SW 1271 (cell line): Measurements from ENCODE around the gene KIAA1614.
"Not testable (repeated sequence)": the region's sequence is repeated elsewhere in the genome, so short reads cannot be mapped to it uniquely, and the experiment has no call there.

Source experiments
- DNase-seq, 2 experiments: peaks; one replicate each; lab custom pipeline; 2025; lab: John Stamatoyannopoulos, UW

The KIAA1614 gene

GRCh38 chr1:180945151-180945550 lies 32.5 kb downstream of the KIAA1614 start:
- DNase-seq = no peak

GRCh38 chr1:180945551-180945950 lies 32.9 kb downstream of the KIAA1614 start:
- no peak for DNase-seq

DNA sequence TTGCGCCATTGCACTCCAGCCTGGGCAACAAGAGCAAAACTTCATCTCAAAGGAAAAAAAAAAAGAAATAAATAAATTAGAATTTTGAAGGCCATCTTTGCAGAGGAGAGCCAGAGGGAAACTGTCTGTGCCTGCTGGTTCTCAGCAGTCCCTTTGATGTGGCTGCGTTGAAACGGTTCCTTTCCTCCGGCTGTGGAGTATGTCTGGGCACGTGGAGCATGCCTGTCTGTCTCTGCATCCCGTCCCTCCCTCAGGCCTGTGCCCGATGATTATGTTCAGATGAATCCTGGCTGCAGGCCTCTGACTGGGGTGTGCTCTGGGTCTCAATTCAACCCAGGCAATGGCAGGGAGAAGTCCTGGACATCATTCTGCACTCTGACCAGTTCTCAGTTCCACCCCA lies 33.4 kb downstream of the KIAA1614 start:
- no peak for DNase-seq

DNA sequence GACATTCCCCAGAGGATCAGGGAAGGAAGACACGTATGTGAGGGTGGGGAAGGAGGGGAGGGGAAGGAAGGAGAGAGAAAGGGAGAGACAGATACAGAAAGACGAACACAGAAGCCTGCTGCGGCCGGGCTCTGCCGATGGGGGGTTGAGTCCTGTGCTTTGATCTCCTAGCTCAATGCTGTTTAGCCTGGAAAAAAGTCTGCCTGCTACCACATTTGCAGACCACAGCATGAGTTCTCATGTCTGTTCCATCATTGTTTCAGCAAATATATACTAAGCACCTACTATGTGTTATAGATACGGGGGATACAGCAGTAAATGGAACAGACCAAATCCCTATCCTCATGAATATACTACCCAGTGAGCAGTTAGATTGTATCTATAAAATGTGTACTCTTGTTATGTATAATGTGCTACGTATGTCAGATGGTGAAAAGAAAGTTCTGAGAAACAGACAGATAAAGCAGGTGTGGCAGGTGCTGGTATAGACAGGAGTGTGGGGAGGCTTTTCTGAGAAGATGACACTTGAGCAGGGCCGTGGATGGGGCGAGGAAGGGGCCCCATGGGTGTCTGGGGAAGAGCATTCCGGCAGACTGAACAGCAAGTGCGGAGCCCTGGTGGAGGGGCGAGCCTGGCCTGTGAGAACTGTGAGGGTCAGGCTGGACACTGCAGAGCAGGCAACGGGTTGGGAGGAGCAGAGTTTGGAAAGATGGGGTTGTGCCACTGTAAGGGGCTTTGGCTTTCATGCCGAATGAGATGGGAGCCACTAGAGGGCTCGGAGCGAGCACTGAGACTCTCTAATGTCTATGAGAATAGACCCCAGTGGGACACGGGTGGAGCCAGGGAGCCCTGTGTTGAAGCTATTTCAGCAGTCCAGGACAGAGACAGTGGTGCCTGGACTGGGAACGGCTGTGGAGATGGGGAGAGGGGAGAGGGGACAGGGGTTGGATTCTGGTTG lies 34.1 kb downstream of the KIAA1614 start:
- no peak for DNase-seq

GRCh38 chr1:180947499-180947885 lies 34.8 kb downstream of the KIAA1614 start:
- no peak for DNase-seq

- no peak for DNase-seq
These were observed 35.4 kb downstream of the KIAA1614 start for GRCh38 chr1:180947901-180948640.

DNA sequence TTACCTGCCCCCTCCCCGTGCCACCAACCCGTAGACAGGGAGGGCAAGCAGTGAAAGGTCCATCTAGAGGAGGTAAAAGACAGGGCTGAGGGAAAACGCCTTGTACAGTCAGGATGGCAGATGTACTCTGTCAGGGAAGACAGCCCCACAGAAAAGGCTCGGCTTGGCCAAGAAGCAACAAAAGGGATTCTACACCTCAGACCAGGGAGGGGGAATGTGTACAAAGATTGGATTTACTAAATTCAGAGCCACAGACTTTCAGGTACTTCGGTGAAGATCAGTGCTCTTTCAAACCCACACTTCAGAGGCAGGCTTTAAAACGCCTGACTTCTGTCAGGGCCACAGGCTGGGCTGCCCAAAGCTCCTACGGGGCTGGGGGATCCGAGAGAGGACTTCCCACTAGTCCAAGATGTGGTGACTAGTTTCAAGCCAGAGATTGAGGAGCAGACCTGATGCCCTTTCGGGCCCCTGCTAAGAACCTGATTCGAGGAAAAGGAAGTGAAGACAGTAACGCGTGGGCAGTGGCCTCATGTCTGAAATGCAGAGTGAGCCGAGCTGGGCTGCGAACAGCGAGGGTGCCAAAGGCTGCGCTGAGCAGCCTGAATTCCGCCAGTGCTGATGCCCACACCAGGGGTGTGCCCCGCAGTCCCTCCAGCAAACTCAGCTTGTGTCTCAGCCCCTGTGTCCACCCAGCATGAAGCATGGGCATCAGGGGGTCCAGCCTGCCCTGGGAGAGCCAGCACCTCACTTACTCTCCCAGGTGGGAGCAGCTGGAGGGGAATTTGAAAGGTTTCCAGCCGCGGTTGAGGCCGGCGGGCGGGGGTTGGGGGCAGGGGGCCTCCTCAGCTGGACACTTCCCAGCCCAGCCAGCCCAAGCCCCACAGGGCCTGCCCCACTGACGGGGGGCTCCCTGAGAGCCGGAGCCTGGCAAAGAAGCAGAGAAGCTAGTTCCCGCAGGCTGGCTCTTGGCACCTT lies 36.2 kb downstream of the KIAA1614 start:
- no peak for DNase-seq

GRCh38 chr1:180949616-180950000 lies 36.9 kb downstream of the KIAA1614 start:
- no peak for DNase-seq

GRCh38 chr1:180950321-180950720 lies 37.6 kb downstream of the KIAA1614 start:
- DNase-seq = no peak

GRCh38 chr1:180951186-180951745 lies 38.6 kb downstream of the KIAA1614 start:
- DNase-seq = no peak

DNA sequence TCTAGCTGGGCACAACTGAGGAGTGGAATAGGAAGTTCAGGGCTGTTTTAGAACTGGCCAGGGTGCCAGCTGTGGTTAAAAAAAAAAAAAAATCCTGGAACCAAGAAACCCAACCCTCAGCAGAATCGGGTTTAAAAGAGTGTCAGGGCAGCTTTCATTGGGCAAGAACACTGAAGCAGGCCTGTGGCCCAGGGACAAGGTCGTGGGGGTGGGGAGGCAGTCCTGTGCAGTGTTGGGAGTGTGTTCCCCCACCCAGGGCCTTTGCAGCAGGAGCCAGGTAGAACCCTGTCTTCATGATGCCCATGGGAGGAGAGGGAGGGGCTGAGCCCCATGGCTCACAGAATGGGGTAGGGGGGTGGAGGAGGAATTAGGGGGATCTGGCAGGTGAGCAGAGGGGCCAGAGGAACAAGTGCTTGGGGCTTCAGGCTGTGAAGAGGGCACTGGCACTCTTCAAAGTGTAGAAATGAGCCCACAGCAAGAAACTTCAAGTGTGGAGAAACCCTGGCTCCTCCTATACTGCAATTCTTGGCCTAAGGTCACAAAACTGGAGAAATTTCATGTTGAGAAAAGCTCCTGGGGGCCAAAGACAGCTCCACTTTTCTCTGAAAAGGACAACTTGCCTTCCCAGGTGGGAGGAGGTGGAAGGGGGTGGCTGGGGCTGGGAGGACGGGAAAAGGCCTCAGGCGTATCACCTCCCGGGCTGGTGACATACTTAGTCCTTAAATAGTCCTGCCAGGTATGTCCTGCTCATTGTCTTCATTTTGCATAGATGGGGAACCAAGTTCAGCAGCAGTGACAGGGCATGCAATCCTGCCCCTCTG lies 39.3 kb downstream of the KIAA1614 start:
- DNase-seq = no peak

DNA sequence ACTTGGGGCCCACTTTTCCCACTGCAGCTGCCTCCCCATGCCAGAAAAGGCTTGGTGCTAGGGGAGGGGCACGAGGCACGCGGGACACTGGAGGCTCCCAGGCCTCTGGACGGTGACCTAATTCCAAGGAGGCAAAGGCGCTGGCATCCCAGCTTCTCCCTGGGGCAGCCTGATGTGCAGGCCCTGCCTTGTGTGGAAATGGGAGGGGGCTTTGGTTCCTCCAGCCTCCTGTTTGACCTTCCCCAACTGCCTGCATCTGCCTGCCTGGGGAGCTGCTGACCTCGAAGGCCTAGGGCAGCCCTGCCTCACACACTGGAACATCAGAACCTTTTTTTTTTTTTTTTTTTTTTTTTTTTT lies 39.9 kb downstream of the KIAA1614 start:
- no peak for DNase-seq

- no peak for DNase-seq
These were observed 40.8 kb downstream of the KIAA1614 start for GRCh38 chr1:180953291-180954004.

- no peak for DNase-seq
These were observed 41.5 kb downstream of the KIAA1614 start for GRCh38 chr1:180954005-180954800.

DNA sequence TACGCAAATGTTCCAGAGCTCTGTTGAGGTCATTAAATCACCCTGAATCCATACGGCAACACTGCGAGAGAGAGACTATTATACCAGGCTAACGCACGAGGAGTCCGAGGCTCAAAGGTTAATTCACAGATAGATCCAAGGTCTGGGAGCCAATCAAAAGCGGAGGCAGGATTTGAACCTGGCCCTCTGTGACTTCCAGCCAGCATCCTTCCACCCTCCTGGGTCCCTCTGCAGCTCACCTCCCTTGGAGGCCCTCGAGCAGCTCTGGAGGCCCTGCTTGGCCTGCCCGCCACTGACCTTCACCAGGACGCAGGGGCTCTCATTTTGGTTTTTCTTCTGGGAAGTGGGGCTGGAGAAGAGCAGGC lies 42.1 kb downstream of the KIAA1614 start:
- no peak for DNase-seq

- no peak for DNase-seq
These were observed 43.4 kb downstream of the KIAA1614 start for GRCh38 chr1:180956028-180956640.

DNA sequence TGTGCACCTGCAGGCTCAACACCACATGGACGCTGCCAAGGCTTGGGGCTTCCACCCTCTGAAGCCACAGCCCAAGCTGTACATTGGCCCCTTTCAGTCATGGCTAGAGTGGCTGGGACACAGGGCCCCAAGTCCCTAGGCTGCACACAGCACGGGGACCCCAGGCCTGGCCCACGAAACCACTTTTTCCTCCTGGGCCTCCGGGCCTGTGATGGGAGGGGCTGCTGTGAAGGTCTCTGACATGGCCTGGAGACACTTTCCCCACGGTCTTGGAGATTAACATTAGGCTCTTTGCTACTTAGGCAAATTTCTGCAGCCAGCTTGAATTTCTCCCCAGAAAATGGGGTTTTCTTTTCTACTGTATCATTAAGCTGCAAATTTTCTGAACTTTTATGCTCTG lies 46.9 kb downstream of the KIAA1614 start:
- DNase-seq = not testable (repeated sequence)

- no peak for DNase-seq
These were observed 48.9 kb downstream of the KIAA1614 start for GRCh38 chr1:180961622-180962021.

- DNase-seq = no peak
These were observed 49.5 kb downstream of the KIAA1614 start for GRCh38 chr1:180962178-180962577.
